Measurements from ENCODE around the gene SLC16A7.

DNA sequence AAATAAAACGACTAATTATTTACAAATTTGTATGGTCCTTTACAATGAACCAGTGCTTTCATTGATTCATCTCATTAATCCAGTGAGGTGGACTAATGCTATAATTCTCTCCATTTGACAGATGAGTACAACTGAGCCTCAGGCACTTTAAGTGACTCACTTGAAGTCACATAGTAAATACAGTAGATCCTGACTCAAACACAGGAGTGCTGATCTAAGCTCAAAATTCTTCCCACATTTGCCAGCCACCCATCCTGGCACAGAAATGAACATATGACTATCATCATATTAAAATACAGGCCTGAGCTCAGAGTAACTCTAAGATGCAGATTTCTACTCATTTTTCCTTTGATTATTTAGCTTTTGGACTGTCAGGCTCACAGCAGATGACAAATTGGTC, 30.6 kb downstream of the SLC16A7 start:
- TF ChIP-seq EZH2phosphoT487 (IDR thresholded peaks at IDR 0.05; ENCODE audit: insufficient read depth, low read depth): no peak
- TF ChIP-seq EZH2 (IDR thresholded peaks at IDR 0.05; ENCODE audit: insufficient read depth, poor library complexity, severe bottlenecking): no peak
